KMS-11 (cell line): ENCODE measurements around the gene EEF1E1.

Source experiments
- H2AFZ ChIP-seq: fragments of 200-600 bp; sonication (generic); 2 replicates; pipeline ENCODE4 v1.6.1; 2016; ENCODE audit warnings: antibody characterized with exemption, mixed run types, low read depth
- H3K27ac ChIP-seq: fragments of 200-600 bp; sonication (generic); 2 replicates; pipeline ENCODE4 v1.6.1; 2016; ENCODE audit warnings: mild to moderate bottlenecking, mixed run types
- H3K27me3 ChIP-seq: fragments of 200-600 bp; sonication (generic); 2 replicates; pipeline ENCODE4 v1.6.1; 2017; ENCODE audit warnings: mild to moderate bottlenecking, low read depth, mixed run types, moderate library complexity; ENCODE audit not compliant: insufficient read depth
- H3K36me3 ChIP-seq: fragments of 200-600 bp; sonication (generic); 2 replicates; pipeline ENCODE4 v1.6.1; 2017; ENCODE audit warnings: mild to moderate bottlenecking, mixed run types; ENCODE audit not compliant: insufficient read depth
- H3K4me1 ChIP-seq: fragments of 200-600 bp; sonication (generic); 2 replicates; pipeline ENCODE4 v1.6.1; 2016; ENCODE audit warnings: mild to moderate bottlenecking, low read depth, mixed run types; ENCODE audit not compliant: poor library complexity, severe bottlenecking
- H3K4me2 ChIP-seq: fragments of 200-600 bp; sonication (generic); 2 replicates; pipeline ENCODE4 v1.7.0; 2016; ENCODE audit warnings: mild to moderate bottlenecking, mixed run types
- H3K4me3 ChIP-seq: fragments of 200-600 bp; sonication (generic); IDR thresholded peaks from 2 replicates; pipeline ENCODE4 v1.6.1; 2017; ENCODE audit warnings: low read depth, low read length, mixed read lengths; ENCODE audit not compliant: insufficient read depth
- H3K79me2 ChIP-seq: fragments of 200-600 bp; sonication (generic); 2 replicates; pipeline ENCODE4 v1.6.1; 2016; ENCODE audit warnings: low read depth, mixed run types; ENCODE audit not compliant: insufficient read depth
- H3K9ac ChIP-seq: fragments of 200-600 bp; sonication (generic); 2 replicates; pipeline ENCODE4 v1.6.1; 2016; ENCODE audit warnings: mild to moderate bottlenecking, mixed run types
- H4K20me1 ChIP-seq: fragments of 200-600 bp; sonication (generic); 2 replicates; pipeline ENCODE4 v1.6.1; 2016; ENCODE audit warnings: mild to moderate bottlenecking, mixed run types; ENCODE audit not compliant: insufficient read depth
- CTCF ChIP-seq: fragments of 200-600 bp; sonication (generic); conservative IDR thresholded peaks from 2 replicates; pipeline ENCODE4 v1.6.1; 2017; ENCODE audit warnings: low read depth, mild to moderate bottlenecking, antibody characterized with exemption, low read length, moderate library complexity, mixed read lengths

Gene EEF1E1

GRCh38 chr6:8074213-8074612, 28.1 kb downstream of the EEF1E1 start:
- H3K27me3 ChIP-seq: no peaks in the 10 kb centered on the region
- no peak overlapping the region for H3K9ac ChIP-seq
- no peaks in the 10 kb centered on the region for H3K36me3 ChIP-seq
- H3K4me2 ChIP-seq: no peak overlapping the region
- no peak overlapping the region for H3K4me3 ChIP-seq
- no peaks in the 10 kb centered on the region for H3K79me2 ChIP-seq
- no peak overlapping the region for H3K27ac ChIP-seq
- no peaks in the 10 kb centered on the region for H4K20me1 ChIP-seq
- no peaks in the 10 kb centered on the region for H3K4me1 ChIP-seq
- H2AFZ ChIP-seq: no peak overlapping the region
- no peak for TF ChIP-seq CTCF

DNA sequence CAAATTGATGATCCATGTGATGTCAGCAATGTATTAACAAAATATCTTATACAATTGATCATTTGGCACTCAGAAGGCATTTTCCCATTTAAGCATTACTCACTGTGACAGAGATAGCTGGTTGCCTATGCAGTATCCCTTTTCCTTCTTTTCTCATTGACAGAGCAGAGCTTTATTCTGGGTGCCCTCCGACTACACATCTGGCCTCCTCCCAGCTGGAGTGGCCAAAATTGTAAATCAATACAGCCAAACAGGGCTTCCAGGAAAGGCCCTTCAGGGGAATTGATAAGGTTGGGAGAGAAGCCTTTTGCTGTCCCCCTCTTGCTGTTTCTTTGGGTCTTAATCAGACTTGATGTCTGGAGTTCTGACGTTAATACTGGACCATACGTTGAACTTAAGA, 28.6 kb downstream of the EEF1E1 start:
- Histone ChIP-seq H3K9ac (no peak overlapping the region), H3K27me3 (no peaks in the 10 kb centered on the region)

GRCh38 chr6:8070718-8071117, 31.6 kb downstream of the EEF1E1 start:
- Histone ChIP-seq H3K27me3 (no peaks in the 10 kb centered on the region), H4K20me1 (no peaks in the 10 kb centered on the region), H3K4me1 (peaks cover 2% of the 10 kb centered on the region), H3K79me2 (no peaks in the 10 kb centered on the region), H3K4me2 (no peak overlapping the region), H3K36me3 (no peaks in the 10 kb centered on the region), H3K4me3 (no peak overlapping the region), H2AFZ (no peak overlapping the region), H3K27ac (no peak overlapping the region), H3K9ac (no peak overlapping the region)
- TF ChIP-seq CTCF: no peak

More for the DNA sequence above, 28.6 kb downstream of the EEF1E1 start:
- TF ChIP-seq CTCF: no peak
- H3K27ac ChIP-seq: no peak overlapping the region
- H3K4me2 ChIP-seq: no peak overlapping the region
- no peaks in the 10 kb centered on the region for H3K4me1 ChIP-seq
- H4K20me1 ChIP-seq: no peaks in the 10 kb centered on the region
- no peaks in the 10 kb centered on the region for H3K79me2 ChIP-seq
- H3K4me3 ChIP-seq: no peak overlapping the region
- H2AFZ ChIP-seq: no peak overlapping the region
- no peaks in the 10 kb centered on the region for H3K36me3 ChIP-seq

DNA sequence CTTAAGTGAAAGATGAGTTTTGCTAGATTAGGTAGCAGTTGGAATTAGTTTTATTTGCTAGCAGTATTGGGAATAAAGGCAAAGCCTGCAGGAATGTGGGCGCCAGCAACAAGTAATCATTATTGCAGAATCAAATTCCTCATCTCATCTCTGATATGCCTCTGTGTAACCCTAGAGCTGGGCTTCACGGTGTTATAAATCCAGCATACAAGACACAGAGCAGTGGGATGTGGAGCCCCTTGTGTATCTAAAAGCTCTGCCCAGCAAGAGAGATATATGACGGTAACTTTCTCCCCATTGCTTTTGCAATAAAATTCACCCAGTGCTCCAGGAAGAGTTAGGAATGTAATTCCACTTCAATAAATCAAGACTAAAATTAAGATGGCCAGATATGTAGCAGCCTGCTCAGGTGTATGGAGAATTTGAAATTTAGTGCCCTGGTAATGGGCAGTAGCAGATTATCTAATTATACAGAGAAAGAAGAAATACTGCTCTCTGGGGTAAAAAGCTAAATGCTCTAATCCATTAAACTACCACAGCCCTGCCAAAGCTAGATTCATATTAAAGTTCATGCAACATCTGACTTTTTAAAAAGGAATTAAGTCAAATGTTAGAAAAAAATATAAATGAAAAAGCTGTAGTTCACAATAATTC, 32.6 kb downstream of the EEF1E1 start:
- TF ChIP-seq CTCF: no peak
- no peaks in the 10 kb centered on the region for H3K79me2 ChIP-seq
- no peak overlapping the region for H2AFZ ChIP-seq
- no peaks in the 10 kb centered on the region for H4K20me1 ChIP-seq
- no peak overlapping the region for H3K4me3 ChIP-seq
- peaks cover 12% of the 10 kb centered on the region for H3K4me1 ChIP-seq
- no peak overlapping the region for H3K9ac ChIP-seq
- no peak overlapping the region for H3K4me2 ChIP-seq
- no peaks in the 10 kb centered on the region for H3K27me3 ChIP-seq
- no peak overlapping the region for H3K27ac ChIP-seq
- no peaks in the 10 kb centered on the region for H3K36me3 ChIP-seq
